ENCODE results near the gene IMPDH1.

The IMPDH1 gene

DNA sequence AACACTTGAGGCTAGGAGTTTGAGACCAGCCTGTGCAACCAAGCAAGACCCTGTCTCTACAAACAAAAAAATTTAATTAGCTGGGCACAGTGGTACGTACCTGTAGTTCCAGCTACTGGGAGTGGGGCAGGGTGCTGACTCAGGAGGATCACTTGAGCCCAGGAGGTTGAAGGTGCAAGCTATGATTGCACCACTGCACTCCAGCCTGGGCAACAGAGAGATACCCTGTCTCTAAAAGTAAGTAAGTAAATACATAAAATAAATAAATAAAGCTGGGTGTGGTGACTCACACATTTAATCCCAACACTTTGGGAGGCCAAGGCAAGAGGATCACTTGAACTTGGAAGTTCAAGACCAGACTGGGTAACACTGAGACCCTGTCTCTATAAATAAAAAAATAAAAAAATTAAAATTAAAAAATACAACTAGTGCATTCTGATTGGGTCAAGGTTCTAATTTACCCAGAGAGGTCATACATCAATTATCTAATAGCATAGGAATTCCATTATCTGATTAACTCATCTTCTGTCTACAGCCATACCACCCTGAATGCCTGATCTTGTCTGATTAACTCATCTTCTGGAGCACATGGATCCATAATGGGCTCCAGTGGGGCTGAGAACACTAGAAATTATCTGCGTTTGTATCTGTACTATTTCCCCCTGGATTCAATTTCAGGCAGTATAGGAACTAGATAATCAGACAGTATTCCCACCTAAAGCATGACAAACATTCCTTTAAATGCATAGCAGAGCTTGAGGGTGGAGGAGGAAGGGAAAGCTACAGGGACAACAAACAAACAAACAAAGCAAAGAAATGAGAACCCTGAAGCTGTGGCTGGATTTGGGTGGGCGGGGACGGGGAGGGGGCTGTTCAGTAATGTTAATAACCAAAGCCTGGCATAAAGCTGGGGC lies 24.9 kb upstream of the IMPDH1 start:
- no peak for DNase-seq (ENCODE audit: low read depth in 1 of 2, low spot score in 1 of 2)

DNA sequence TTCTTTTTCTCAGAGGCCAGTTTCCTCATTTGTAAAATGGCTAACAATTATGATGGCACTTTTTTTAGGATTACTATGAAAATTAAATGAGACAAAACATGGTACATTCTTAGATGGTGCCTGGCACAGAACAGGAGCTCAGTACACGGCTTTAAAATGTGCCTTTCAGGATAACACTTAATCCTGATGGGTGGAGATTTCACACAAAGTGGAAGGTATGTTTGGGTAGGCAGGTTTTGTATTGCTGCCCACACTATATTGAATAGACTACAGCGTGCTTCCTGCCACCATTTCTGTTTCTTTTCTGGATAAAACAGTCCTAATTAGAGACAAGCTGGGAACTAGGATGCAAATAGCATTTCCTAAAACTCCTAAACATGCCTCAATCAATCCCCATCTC lies 22.0 kb upstream of the IMPDH1 start:
- DNase-seq (ENCODE audit: low read depth in 1 of 2, low spot score in 1 of 2), result no peak

DNA sequence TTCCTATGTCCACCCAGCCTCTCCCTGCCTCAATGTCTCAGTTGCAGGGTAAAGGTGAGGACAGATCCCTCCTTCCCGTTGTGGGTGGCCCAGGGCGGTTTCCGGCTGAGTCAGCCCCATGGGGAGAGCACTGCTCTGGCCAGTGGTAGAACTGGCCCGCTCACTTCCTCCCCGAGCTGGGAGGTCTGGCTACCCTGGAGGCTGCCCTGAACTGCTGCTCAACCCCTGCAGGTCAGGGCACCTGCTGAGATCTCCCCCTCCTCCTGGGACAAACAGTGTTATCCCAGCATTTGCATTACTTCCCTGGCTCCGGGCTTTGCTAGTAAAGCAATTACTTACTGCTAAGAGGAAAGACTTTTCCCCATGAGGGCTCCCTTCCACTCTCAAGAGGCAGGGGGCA lies 21.4 kb upstream of the IMPDH1 start:
- no peak for DNase-seq (ENCODE audit: low read depth in 1 of 2, low spot score in 1 of 2)

DNA sequence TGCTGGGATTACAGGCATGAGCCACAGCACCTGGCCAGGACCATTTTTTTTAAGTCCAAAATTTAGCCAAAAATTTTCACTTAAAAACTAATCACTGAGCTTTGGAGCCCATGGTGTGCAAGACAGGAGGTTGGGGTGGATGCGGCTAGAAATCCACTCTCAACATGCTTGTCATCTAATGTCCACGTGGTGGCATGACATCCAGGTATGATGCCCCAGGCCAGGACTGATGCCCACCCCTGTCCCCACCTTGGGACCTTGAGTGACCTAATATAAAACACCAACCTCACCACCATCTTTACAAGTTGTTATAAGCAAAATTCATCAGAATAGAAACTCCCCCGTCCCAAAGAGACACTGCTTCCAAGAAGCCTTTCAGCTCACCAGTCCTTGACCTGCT lies 20.4 kb upstream of the IMPDH1 start:
- DNase-seq (ENCODE audit: low read depth in 1 of 2, low spot score in 1 of 2), result no peak

GRCh38 chr7:128427289-128427891 lies 17.6 kb upstream of the IMPDH1 start:
- peak in 1 of 2 donors; percentile 37 for DNase-seq (ENCODE audit: low read depth in 1 of 2, low spot score in 1 of 2)

DNA sequence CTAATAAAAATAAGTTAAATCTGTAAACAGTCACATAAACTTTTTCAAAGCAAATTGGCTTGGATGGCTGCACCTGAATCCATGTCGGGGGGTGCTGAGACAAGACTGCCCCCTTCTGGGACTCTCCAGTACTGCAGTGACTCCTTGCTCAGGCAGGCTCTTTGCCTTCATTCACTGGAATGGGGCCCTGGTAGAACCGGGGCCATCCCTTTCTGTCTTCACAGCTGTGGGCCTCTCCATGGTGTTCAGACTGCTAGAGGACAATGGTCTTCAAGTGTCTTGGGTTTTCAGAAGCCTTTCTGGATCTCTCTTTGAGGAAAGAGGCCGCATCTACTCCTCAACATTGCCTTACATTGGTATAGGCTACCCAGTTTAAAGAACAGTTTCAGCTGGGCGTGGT lies 16.1 kb upstream of the IMPDH1 start:
- DNase-seq (ENCODE audit: low read depth in 1 of 2, low spot score in 1 of 2), result peak; percentile 58 to 73

DNA sequence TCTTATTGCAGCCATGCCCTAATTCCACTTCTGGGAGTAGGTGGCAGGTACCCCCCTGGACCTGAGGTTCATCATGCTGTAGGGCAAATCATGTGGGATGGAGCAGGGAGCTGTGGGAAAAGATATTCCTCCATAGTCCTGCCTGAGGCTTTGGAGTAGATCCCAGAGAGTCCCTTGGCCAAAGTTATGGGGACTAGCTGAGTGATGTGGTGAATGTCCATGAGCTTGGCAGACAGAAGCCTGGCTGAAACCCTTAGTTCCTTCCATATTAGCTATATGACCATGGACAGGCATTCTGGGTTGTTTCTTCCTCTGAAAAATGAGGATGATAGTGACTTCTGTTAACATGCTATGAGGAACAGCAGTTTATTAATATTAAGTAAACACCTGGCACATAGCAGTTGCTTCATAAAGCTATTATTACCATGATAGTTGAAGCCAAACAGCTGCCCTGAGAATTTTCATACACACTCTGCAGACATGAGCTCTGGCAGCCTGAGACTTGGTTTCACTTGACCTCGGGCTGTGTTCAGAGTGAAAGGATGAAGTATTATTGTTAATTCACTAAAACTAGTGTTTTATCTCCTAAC lies 15.0 kb upstream of the IMPDH1 start:
- DNase-seq (ENCODE audit: low read depth in 1 of 2, low spot score in 1 of 2), result no peak

- no peak for DNase-seq (ENCODE audit: low read depth in 1 of 2, low spot score in 1 of 2)
These were observed 13.1 kb upstream of the IMPDH1 start for GRCh38 chr7:128422842-128423241.

DNA sequence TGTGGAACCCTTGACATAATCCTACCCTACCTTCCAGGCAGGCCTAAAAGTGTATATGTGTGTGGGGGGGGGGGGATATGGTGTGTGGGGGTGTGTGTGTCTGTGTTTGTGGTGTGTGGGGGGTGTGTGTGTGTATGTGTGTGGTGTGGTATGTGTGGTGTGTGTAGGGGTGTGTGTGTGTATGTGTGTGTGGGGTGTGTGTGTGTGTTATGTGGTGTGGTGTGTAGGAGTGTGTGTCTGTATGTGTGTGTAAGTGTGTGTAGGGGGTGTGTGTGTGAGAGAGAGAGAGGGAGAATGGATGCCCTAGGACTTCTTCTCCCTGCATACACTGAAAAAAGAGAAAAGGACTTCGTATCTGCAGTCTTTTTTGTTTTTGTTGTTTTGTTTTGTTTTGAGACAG lies 12.3 kb upstream of the IMPDH1 start:
- DNase-seq (ENCODE audit: low read depth in 1 of 2, low spot score in 1 of 2), result no peak

GRCh38 chr7:128421384-128421783 lies 11.6 kb upstream of the IMPDH1 start:
- DNase-seq (ENCODE audit: low read depth in 1 of 2, low spot score in 1 of 2), result no peak

DNA sequence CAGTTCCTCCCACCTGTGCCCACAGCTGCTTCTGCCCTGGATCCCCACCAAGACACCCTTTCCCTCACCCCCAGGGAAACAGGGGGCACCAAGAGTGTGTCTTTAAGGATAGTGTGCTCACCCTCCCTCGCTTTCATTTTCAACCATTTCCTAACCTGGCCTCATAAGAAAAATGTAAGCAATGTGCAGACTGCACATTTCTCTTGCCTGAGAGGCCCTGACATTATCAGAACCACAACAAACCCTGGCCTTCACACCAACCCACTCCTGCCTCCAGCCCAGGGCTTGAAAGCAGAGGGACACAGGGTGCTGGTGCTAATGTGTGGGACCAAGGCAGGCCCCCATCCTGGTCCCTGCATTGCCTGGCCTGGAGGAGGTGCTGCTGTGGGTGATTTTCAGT lies 11.0 kb upstream of the IMPDH1 start:
- DNase-seq (ENCODE audit: low read depth in 1 of 2, low spot score in 1 of 2), result no peak

GRCh38 chr7:128419257-128419656 lies 9.5 kb upstream of the IMPDH1 start:
- DNase-seq (ENCODE audit: low read depth in 1 of 2, low spot score in 1 of 2), result no peak

DNA sequence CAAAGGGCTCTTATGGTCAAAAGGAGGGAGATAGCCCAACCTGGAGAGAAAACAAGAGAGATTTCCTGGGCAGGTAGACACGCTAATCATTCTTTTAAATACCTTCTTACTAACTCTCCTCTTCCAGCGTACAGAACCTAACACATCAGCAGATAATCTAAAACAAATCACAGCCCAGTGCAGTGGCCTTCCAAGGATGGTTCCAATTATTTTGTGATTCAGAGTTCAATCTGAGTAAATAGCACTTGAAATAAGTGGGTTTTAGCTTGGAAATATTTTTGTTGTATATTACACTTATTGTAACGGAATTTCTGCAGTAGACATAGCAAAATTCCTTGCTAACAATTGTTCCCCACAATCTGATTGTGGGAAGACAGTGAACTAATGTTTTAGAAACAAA lies 7.3 kb upstream of the IMPDH1 start:
- DNase-seq (ENCODE audit: low read depth in 1 of 2, low spot score in 1 of 2), result no peak

DNA sequence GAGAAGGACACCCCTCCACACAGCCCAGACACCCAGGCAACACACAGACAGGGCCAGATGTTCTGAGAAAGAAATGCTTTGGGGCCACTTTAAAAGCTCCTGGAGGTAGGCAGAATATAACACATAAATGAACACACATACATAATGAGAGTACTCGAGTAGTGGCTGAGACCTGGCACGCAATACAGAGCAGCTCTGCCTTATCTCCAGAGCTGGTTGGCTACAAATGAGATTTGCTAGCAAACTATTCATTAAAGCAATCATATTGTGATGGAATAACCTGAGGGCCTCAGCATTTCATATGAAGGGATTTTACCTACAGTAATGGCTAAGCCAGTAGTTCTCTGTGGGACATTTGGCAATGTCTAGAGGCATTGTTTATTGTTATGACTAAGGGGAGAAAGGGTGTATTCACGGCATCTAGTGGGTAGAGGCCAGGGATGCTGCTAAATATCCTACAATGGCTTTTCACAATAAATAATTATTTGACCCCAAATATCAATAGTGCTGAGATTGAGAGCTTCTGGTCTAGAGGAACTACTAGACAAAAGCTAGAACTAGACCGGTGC lies 5.5 kb upstream of the IMPDH1 start:
- DNase-seq (ENCODE audit: low read depth in 1 of 2, low spot score in 1 of 2), result no peak

DNA sequence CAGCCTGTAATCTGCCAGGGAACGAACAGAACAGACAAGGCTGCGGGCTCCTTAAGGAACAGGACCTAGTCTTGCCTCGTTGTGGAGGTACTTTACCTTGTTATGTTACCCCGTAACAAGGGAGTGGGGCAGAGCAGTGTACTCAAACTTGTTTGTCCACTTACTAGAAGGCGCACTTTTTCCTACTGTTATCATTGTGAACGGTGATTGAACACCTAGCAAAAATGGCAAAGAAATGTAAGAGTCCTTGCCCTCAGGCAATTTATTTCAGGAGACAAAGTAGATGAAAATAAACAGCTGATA lies 620 bp upstream of the IMPDH1 start:
- DNase-seq (ENCODE audit: low read depth in 1 of 2, low spot score in 1 of 2), result no peak

DNA sequence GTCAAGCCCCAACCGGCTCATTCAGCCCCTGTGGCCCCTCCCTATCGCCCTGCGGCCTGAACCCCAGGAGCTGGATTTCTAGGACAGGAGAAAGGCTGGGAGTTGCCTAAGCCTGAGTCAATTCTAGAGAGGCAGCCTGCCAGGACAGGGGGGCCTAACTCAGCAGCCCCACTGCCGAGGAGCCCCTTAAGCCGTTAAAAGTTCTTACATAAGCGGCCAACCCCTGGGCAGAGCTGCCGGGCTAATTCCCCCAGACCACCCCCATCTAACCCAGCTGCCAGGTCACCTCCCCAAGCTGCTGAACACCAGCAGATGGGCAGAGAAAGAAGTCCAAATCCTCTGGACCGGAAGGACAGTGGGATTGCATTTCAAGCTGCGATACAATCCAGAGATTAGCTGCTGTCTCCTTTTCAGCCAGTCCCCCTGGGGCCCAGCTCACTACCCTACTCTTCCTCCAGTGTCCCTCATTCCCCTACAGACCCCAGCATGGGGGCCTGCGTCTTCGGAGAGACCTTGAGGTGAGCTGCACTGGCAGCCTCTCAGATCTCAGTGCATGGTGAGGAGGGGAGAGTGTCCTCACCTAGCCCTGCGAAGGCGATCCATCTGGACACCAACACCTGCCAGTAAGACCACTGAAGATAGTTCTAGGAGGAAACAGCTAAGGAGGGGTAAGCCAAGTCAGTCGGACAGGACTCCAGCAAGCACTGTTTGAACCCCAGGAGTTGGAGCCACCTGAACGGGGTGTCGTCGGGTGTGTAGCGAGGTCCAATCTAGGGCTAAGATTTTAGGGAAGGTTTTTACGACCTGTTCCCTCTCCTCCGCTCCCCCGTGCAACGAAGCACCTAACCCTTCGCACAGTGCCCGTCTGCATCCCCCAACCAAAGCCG lies 830 bp downstream of the IMPDH1 start:
- no peak for DNase-seq (ENCODE audit: low read depth in 1 of 2, low spot score in 1 of 2)

DNA sequence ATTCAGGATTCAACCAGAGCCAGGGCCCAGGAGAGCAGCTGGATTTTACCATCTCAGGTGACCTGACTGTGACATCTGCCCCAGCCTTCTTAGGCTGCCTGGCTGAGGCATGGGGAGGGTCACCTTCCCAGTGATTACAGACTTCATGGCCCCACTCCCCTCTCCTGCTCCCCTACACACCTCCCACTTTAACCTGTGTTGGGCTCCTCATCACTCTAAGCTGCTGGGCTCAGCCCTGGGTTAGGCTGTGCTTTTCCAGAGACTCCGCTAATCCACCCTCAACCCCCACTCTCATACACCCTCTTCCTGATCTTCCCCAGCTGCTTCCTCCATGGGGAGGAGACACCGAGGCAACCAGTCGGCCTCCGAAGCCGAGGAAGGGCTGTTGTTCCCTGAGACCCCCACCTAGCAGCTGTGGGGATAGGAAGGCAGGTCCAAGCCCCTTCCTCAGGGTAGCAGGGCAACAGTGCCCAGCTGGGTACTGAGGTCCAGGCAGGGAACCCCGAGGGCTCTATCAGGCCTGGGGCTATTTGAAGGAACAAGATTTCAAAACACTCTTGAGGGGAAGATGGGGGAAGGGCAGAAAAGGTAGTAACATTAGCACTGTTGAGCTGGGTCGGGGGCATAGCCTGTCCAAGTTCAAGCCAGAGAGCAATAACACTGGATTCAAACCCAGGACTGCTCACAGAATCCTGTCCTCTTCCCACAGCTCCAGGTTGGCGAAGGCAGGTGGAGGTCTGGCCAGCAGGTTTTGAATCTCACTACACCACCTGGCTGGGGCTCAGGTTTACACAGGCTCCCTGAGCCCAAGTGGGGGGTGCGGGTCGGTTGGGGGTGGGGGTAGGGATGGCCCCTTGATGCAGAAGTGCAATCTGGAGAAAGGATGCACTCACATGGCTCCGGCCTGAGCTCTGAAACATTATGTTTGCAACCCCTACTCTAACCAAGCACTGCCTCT lies 1.8 kb downstream of the IMPDH1 start:
- DNase-seq (ENCODE audit: low read depth in 1 of 2, low spot score in 1 of 2), result no peak

DNA sequence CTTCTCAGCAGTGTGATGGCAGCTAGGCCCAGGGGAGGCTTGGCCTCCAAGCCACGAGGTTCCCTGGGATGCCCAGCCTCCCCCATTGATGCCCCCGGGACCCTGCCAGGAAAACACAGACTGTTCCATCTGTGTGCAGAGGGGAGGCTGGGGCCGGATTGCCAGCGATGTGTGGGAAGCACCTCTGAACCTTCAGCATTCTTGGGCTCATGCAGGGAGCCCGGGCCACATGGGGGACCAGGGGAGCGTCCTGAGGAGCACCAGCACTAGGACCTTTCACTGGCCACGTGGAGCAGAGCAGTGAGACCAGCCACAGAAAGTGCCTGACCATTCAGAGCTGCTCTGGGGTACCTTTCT lies 2.6 kb downstream of the IMPDH1 start:
- no peak for DNase-seq (ENCODE audit: low read depth in 1 of 2, low spot score in 1 of 2)

DNA sequence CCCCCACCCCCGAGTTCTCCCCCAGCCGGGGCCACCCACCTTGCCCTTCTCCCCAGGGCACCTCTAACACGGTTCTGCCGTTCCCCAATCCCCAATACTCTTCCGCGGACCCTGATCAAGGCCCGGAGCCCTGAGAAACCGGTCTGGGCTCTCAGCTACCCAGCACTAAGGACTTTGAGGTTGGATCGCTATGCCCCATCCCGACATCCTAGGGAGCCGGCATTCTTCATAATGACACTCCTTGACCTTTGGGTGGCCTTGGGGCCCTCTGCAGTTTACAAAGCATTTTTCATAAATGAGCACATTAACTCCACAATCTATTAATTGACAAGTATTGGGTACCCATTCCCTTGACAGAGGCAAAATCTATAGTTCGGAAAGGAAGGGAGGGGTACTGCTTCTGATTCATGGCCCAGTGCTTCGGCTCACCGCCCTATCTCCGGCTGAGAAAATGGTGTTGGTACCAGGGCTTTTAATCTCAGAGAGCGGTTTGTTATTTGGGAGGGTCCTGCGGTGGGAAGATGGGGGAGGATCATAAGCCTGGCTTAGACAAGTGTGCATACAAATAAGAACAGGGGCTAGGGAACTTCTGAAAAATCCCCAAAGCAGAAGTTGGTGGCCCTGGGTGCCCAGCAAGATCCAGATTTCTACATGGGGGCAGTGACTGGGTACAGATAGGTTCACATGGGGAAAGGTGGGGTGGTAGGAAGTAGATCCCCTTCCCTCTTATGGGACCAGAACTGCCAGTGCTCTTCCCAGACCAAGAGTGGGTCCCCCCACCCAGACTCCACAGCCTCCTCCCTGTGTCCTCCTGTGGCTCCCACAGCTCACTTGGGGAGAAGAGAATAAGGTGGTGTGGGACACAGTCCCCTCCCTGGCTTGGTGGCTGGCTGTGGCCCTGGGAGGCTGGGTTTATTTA lies 3.2 kb downstream of the IMPDH1 start:
- DNase-seq (ENCODE audit: low read depth in 1 of 2, low spot score in 1 of 2), result no peak
